Measurements from ENCODE around the gene PDE9A.

Gene PDE9A

GRCh38 chr21:42637267-42638041 lies 16.0 kb upstream of the PDE9A start:
- no peak for DNase-seq (ENCODE audit: insufficient read length, low spot score)
- no peak for TF ChIP-seq CTCF (IDR thresholded peaks at IDR 0.05; ENCODE audit: insufficient read depth, missing control alignments)
- FAIRE-seq, result no peak

GRCh38 chr21:42638266-42638863 lies 15.1 kb upstream of the PDE9A start:
- DNase-seq (ENCODE audit: insufficient read length, low spot score) (no peak), FAIRE-seq (no peak)
- no peak for TF ChIP-seq CTCF (IDR thresholded peaks at IDR 0.05; ENCODE audit: insufficient read depth, missing control alignments)

- no peak for TF ChIP-seq CTCF (IDR thresholded peaks at IDR 0.05; ENCODE audit: insufficient read depth, missing control alignments)
- DNase-seq (ENCODE audit: insufficient read length, low spot score), result no peak
- FAIRE-seq, result no peak
Measured at GRCh38 chr21:42639646-42640152, 13.7 kb upstream of the PDE9A start.

GRCh38 chr21:42640486-42640885 lies 12.9 kb upstream of the PDE9A start:
- no peak for FAIRE-seq
- TF ChIP-seq CTCF (IDR thresholded peaks at IDR 0.05; ENCODE audit: insufficient read depth, missing control alignments), result no peak
- DNase-seq (ENCODE audit: insufficient read length, low spot score), result no peak

- TF ChIP-seq CTCF (IDR thresholded peaks at IDR 0.05; ENCODE audit: insufficient read depth, missing control alignments), result no peak
- FAIRE-seq (no peak), DNase-seq (ENCODE audit: insufficient read length, low spot score) (no peak)
Measured at GRCh38 chr21:42641311-42642218, 11.9 kb upstream of the PDE9A start.

GRCh38 chr21:42642219-42642745 lies 11.1 kb upstream of the PDE9A start:
- no peak for DNase-seq (ENCODE audit: insufficient read length, low spot score)
- TF ChIP-seq CTCF (IDR thresholded peaks at IDR 0.05; ENCODE audit: insufficient read depth, missing control alignments), result no peak
- FAIRE-seq, result no peak

Data from D721Med (cell line).